GM23248 (cell line): ENCODE measurements around the gene GNAQ.
"Not testable (repeated sequence)": the region's sequence is repeated elsewhere in the genome, so short reads cannot be mapped to it uniquely, and the experiment has no call there.

Experiments used
- EZH2 ChIP-seq: fragments of 200-600 bp; sonication (generic); IDR thresholded peaks from 2 replicates; pipeline ENCODE4 v1.6.1; 2018; ENCODE audit warnings: antibody characterized with exemption, mild to moderate bottlenecking; ENCODE audit not compliant: insufficient read depth, poor library complexity, severe bottlenecking
- EZH2phosphoT487 ChIP-seq: fragments of 200-600 bp; sonication (generic); IDR thresholded peaks from 2 replicates; pipeline ENCODE4 v1.6.1; 2018; ENCODE audit warnings: antibody characterized with exemption, moderate library complexity, mild to moderate bottlenecking, low read depth; ENCODE audit not compliant: insufficient read depth

DNA sequence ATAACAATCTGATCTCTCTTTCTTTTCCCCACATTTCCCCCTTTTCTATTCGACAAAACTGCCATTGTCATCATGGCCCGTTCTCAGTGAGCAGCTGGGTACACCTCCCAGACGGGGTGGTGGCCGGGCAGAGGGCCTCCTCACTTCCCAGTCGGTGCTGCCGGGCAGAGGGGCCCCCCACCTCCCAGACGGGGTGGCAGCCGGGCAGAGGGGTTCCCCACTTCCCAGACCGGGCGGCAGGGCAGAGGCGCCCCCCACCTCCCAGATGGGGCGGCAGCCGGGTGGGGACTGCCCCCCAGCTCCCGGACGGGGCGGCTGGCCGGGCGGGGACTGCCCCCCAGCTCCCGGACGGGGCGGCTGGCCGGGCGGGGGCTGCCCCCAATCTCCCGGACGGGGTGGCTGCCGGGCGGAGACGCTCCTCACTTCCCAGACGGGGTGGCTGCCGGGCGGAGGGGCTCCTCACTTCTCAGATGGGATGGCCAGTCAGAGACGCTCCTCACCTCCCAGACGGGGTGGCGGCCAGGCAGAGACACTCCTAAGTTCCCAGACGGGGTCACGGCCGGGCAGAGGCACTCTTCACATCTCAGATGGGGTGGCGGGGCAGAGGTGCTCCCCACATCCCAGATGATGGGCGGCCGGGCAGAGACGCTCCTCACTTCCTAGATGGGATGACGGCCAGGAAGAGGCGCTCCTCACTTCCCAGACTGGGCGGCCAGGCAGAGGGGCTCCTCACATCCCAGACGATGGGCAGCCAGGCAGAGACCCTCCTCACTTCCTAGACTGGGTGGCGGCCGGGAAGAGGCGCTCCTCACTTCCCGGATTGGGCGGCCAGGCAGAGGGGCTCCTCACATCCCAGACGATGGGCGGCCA, 328.9 kb downstream of the GNAQ start:
- not testable (repeated sequence) for TF ChIP-seq EZH2, EZH2phosphoT487
